Fibroblast of pulmonary artery (primary cell): ENCODE results near the gene NLGN2.

Source experiments
- DNase-seq: peaks from one replicate; pipeline ENCODE4 v3.0.0-alpha.2; 2010; ENCODE audit warnings: low read depth
- H3K4me3 ChIP-seq: replicated peaks from 2 replicates; pipeline ENCODE4 v1.5.1; 2011; ENCODE audit warnings: low read depth, mild to moderate bottlenecking, control low read depth, low read length, moderate library complexity
- TF ChIP-seq, protein P1 (sequence below): IDR thresholded peaks from 2 replicates; pipeline ENCODE4 v1.5.1; 2011; ENCODE audit warnings: mild to moderate bottlenecking, control low read depth, low read length, inconsistent platforms; ENCODE audit errors: missing control alignments

NLGN2 gene

DNA sequence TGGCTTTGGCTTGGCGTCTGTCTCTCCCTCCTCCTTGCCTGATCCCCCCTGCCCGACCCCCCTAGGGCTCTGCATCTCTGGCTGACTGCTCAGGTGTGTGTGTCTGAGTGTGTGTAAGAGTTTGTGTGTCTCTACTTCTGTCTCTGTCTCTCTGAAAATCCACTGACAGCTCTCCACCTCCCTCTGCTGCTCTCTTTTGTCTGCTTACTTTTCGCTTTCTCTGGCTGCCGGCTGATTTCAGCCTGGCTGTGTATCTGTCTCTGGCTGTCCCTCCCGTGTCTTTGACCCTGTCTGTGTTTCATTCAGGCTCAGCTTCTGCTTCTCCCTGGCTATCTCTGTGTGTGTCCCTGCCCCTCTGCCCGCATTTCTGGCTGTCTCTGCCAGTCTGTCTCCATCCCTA is 8.7 kb downstream of the NLGN2 start:
- H3K4me3 ChIP-seq, result no peak overlapping the region
- TF ChIP-seq, protein P1, sequence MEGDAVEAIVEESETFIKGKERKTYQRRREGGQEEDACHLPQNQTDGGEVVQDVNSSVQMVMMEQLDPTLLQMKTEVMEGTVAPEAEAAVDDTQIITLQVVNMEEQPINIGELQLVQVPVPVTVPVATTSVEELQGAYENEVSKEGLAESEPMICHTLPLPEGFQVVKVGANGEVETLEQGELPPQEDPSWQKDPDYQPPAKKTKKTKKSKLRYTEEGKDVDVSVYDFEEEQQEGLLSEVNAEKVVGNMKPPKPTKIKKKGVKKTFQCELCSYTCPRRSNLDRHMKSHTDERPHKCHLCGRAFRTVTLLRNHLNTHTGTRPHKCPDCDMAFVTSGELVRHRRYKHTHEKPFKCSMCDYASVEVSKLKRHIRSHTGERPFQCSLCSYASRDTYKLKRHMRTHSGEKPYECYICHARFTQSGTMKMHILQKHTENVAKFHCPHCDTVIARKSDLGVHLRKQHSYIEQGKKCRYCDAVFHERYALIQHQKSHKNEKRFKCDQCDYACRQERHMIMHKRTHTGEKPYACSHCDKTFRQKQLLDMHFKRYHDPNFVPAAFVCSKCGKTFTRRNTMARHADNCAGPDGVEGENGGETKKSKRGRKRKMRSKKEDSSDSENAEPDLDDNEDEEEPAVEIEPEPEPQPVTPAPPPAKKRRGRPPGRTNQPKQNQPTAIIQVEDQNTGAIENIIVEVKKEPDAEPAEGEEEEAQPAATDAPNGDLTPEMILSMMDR, result no peak
- no peak for DNase-seq

DNA sequence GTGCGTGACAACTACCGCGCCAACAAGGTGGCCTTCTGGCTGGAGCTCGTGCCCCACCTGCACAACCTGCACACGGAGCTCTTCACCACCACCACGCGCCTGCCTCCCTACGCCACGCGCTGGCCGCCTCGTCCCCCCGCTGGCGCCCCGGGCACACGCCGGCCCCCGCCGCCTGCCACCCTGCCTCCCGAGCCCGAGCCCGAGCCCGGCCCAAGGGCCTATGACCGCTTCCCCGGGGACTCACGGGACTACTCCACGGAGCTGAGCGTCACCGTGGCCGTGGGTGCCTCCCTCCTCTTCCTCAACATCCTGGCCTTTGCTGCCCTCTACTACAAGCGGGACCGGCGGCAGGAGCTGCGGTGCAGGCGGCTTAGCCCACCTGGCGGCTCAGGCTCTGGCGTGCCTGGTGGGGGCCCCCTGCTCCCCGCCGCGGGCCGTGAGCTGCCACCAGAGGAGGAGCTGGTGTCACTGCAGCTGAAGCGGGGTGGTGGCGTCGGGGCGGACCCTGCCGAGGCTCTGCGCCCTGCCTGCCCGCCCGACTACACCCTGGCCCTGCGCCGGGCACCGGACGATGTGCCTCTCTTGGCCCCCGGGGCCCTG is 9.5 kb downstream of the NLGN2 start:
- no peak overlapping the region for H3K4me3 ChIP-seq
- no peak for DNase-seq
- TF ChIP-seq, protein P1, result no peak

DNA sequence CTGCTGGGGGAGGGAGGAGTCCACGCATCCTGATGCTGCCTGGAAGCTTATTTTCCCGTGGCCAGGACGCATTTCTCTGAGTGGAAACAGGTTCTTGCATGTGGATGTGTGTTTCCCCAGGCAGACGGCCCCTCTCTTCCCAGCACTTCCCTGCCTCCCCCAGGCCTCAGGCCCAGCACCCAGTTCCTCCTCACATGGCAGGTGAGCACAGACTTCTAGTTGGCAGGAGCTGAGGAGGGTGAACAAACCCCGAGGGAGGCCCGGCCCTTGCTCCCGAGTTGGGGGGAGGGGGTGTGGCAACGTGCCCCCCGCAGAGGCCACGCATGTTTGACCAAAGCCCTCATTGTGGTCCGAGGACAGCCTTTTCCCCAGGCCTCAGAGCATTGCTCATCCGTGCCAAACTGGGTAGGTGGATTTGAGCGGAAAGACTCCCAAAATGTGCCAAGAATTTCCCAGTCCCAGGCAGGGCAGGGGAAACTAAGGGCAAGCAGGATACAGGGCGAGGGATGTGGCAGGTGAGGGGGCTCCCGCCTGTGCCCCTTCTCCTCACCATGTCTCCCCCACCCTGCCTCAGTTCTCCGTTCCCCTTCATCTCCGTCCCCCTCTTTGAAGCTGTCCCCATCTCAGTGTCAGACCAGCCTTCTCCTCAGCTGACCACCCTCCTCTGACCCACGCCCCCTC is 11.0 kb downstream of the NLGN2 start:
- TF ChIP-seq, protein P1, result no peak
- no peak overlapping the region for H3K4me3 ChIP-seq
- no peak for DNase-seq

DNA sequence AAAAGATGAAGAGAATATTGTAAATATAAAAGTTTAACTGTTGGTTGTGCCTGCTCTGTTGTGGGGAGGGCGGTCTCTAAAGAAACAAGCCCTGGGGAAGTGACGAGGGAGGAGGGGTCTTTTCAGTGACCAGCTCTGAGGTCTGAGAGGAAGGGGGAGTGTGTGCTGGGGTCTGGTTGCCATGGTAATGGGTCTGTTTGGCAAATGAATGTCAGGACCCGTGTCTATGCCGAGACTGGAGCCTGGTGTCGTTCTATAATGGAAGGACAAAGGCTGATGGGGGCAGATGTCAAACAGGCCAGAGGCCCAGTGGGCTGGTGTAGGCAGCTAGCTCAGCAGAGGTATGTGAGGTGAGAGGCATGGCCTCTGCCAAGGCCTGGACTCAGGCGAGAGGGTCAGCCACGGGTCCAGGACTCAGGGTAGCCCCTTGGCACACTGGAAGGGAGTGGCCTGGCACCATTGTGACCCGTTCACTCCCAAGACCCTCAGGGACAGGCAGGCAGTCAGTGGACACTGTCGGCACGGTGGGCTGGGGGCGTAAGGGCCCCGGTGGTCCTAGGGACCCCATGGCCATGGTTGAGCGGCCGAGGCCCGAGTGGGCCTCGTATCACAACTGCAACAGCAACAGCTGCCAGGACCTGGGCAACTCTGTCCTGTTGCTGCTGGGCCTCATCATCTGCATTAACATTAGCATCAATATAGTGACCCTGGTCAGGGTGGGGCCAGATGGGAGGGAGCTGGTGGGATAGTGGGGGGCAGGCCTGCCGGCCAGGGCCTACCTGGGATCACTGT is 12.4 kb downstream of the NLGN2 start, which contains the start of gene SPEM1:
Gene SPEM1 (plus strand): TSS at position 506 of the 792 bp plus-strand sequence. CDS start 61 bp downstream, at position 567.
- no peak within 1 kb of the TSS for H3K4me3 ChIP-seq
- TF ChIP-seq, protein P1, result no peak
- no peak for DNase-seq

DNA sequence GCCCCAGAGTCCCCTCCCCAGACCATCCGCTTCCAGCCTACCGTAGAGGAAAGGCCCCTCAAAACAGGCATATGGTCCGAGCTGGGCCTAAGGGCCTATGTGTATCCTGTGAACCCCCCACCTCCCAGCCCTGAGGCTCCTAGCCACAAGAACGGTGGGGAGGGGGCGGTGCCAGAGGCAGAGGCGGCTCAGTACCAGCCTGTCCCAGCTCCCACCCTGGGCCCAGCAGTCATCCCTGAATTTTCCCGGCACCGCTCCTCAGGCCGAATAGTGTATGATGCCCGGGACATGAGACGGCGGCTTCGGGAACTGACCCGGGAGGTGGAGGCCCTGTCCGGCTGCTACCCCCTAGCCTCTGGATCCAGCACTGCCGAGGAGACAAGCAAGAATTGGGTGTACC is 13.5 kb downstream of the NLGN2 start:
- TF ChIP-seq, protein P1, result no peak
- no peak overlapping the region for H3K4me3 ChIP-seq
- no peak for DNase-seq

DNA sequence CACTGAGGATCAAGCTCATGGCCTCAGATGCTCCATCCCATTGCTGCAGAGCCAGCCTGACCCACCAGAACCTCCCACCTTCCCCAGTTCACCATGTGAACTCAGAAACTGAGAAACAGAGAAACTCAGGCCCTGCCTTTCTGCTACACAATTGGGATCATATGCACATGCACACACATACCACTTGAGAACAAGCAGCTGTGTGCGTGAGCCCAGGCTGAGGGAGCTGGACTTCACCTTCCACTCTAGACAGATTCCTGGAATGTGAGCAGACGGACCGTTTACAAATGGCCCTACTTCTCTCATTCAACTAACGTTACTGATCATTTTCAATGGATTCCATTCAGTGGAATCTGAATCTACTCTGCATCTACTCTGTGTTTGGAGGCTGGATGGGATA is 16.0 kb downstream of the NLGN2 start:
- TF ChIP-seq, protein P1, result no peak

More for the DNA sequence above, 16.0 kb downstream of the NLGN2 start:
- DNase-seq, result no peak
- no peak overlapping the region for H3K4me3 ChIP-seq
